HG03558 (cell line): Measurements from ENCODE around the gene GPX4.

Experiments
- ATAC-seq: cut with Tn5 transposase; IDR thresholded peaks from one replicate; pipeline ENCODE4 v1.9.1; 2021; ENCODE audit warnings: moderate number of reproducible peaks; ENCODE audit not compliant: unreplicated experiment; ENCODE audit errors: extremely low read depth

GPX4 gene

DNA sequence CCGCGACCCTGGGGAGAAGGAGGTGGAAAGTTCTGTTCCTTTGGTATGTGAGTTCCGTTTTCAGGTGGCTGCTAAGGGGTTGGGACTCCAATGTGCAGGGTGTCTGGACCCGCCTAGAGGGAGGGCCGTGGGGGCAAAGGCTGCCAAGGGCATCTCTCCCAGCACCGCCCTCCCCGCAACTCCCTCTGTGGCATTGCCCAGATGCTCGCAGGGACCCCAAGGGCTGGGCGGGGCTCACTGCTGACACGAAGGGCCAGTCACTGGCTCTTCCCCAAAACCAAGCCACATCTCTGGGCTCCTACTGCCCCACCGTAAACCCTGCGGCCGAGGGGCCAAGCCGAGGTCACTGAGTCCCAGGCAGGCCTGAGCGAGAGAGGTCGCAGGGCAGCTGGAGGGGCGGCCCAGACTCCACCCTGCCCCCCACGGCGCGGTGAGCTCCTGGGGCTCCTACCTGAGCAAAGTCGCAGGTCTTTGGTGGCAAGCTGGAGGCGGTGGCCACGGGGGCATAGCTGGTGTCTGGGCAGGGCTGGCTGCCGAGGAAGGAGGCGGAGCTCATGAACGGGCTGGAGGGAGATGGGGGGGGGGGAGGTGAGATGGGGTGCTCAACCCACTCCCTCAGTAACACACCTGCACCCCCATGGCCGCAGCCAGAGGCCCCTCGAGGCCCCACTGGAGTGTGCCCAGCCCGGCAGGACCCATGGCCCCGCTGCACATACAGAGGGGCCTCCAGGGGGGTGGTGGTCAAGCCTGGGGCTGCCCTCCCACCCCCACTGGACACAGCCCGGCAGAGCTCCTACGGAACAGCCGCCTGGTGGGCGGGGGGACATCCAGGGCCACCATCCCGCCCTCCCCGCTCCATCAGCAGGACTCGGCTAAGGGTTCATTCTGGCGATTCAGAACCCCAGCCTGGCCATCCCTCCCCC is 43.3 kb downstream of the GPX4 start:
- ATAC-seq = no peak

- ATAC-seq = no peak
Observed at GRCh38 chr19:1147934-1148549, 44.2 kb downstream of the GPX4 start.

DNA sequence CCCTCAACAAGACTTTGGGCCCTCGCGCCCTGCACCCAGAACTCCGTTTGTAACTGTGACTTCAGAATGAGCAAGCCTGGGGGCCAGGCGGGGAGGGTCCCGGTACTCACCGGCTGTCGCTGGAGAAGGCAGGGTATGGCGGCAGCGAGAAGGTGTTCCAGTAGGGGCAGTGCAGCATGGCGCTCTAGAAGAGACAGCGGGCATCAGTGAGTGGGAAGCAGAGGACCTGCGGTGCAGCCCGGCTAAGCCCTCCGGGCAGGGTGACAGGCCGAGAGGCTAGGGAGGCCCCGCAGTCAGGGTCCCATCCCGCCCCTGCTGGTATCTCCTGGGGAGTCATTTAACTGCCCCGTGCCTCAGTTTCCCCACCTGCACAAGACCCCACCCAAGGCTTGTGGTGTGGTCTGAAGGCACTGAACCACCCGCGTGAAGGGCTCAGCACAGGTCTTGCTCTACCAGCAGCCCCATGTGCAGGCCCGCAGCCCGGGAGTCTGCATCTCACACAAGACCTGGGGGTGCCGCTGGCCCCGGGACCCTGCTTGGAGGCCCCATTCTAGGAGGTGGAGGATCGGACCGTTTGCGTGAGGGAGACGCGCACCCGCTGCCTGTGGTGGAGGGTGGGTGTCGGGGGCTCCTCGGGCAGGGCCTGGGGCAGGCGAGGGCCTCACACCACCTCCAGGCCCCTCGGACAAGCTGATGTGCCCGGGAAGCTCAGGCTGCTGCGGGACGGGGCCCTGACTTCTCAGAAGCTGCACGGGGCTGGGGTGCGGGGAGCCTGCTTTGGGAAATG is 45.7 kb downstream of the GPX4 start:
- no peak for ATAC-seq

- ATAC-seq = no peak
Observed at GRCh38 chr19:1150333-1151036, 46.7 kb downstream of the GPX4 start.

DNA sequence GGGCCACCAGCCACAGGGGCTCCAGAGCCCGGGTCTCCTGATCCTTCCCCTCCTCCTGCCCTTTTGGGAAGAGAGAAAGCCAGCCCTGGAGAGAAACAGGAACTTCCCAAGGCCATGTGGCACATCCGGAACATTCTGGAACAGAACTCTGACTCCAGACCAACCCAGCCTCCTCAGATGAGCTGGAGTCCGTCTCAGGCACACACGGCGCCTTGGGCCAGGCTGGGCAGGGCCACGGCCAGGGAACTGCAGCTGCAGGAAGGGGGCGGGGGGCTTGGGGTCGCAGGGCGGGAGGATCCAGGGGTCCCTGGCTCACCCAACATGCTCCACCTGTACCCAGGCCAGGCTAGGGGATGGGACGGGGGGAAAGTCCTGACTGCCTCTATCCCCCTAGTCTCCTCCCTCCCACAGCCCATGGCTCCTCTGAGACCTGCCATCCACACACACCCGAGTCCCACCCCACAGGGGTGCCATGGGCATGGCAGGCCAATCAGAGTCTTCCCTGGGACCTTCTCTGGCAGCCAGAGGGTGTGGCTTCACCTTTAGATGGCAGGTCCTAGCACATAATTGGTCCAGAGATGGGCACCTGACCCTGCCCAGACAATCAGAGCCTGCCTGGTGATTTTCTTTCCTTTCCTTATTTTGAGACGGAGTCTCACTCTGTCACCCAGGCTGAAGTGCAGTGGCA is 47.4 kb downstream of the GPX4 start:
- ATAC-seq = no peak

DNA sequence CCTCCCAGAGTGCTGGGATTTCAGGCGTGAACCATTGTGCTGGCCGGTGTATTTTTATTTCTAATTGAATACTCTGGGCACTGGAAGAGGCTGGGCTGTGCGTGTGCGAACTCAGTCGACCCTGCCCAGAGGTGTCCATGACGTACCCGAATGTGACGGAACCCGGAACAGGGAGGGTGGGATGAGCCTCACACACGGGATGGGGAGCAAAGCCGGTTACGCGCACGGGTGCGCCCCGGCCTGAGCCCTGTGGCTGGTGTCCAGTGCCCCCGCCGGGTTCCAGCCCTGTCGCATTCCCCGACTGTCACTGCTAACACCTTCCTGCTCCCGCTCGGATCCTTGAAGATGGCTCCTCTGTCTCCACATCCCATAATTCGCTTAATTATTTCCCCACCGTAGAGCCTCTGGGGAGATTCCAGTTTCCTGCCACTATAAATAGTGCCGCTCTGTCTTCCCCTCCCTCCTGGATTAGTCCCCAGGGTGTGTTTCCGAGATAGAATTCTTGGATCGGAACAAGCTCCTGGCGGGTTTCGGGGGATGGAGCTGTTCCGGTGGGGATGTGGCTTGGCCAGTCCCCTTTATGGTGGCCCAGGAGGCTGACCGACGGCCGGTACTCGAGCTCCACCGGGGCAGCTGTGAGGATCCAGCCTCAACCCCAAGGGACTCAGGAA is 48.3 kb downstream of the GPX4 start:
- ATAC-seq = no peak

DNA sequence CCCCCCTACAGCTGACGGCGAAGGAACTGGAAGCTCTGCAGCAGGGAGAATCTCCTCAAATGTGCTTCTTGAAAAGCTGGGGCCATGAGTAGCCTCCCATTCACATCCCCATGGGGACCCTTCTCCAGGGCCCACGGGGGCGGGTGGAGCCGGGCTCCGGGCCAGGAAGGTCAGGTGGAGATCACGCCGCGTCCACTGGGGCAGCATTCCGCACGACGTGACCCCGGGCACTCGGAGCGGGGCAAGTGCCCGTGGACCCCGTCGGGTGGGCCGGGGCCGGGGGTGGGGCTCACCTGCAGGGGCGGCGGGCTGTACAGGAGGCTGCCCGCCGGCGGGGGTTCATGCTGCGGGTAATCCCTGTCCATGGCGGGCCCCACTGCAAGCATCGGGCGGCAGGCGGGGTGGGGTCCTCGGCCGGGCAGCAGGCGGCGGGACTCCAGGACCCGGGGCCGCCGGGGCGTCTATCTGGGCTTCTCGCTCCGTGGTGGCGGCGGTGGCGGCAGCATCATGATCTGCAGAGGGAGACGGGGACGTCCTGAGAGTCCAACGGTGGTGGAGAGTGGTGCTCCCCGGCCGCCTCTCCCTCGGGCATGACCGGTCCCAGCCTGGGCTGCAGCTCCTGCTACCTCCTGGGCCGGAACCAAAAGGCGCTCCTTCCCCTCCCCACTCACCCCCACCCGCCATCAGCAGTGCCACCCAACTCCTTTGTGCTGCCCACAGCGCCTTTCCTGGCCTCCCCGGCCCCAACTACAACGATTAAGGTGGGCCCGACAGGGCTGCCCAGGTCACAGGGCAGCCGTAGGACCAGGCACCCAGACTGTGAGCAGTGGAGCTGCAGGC is 50.3 kb downstream of the GPX4 start:
- no peak for ATAC-seq

GRCh38 chr19:1154731-1155351 is 51.0 kb downstream of the GPX4 start:
- no peak for ATAC-seq

DNA sequence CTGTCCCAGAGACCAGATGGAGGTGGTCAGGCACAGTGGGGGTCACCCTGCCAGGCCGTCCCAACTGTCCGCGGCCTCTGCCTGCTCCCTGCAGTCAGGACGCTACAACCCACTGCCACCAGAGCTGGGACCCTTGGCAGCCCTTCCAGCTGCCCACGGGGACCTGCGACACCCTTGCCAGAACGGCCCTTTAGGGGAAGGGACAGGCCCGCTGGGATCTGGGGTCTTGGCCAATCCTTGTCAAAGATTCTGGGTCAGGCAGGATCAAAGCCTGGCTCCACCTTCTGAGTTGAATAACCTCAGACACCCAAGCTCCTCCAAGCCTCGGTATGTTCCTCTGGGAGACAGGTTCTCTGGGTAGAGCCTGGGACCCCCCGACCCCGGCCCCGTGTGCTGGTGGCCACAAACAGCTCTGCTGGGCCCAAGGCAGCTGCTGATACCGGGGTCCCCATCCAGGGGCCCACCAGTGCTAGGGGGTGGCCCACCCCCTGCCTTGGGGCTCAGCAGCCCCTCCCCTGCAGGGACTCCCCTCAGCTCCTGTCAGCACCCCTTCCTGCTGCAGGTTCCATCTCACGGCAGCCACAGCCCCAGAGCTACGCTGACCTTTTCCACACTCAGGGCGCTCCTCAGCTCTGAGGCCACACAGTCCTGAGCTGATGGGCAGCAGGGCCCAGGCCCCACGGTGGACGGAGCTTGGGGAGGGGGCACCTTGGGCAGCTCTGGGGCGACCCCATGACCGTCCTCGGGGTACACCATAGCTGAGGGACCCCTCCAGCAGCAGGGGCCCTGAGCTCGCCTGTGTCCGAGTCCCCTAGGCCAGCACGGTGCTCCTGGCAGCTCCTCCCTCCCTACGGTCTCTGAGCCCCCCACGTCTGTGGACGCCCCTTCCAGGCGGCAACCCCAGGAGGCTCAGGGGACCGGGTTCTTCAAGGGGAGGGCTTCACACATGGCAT is 51.8 kb downstream of the GPX4 start:
- ATAC-seq = no peak
